KMS-11 (cell line): ENCODE data around the gene PARVA.

Experiments
- H2AFZ ChIP-seq: fragments of 200-600 bp; sonication (generic); 2 replicates; pipeline ENCODE4 v1.6.1; 2016; ENCODE audit warnings: antibody characterized with exemption, mixed run types, low read depth
- H3K27ac ChIP-seq: fragments of 200-600 bp; sonication (generic); 2 replicates; pipeline ENCODE4 v1.6.1; 2016; ENCODE audit warnings: mild to moderate bottlenecking, mixed run types
- H3K27me3 ChIP-seq: fragments of 200-600 bp; sonication (generic); 2 replicates; pipeline ENCODE4 v1.6.1; 2017; ENCODE audit warnings: mild to moderate bottlenecking, low read depth, mixed run types, moderate library complexity; ENCODE audit not compliant: insufficient read depth
- H3K36me3 ChIP-seq: fragments of 200-600 bp; sonication (generic); 2 replicates; pipeline ENCODE4 v1.6.1; 2017; ENCODE audit warnings: mild to moderate bottlenecking, mixed run types; ENCODE audit not compliant: insufficient read depth
- H3K4me1 ChIP-seq: fragments of 200-600 bp; sonication (generic); 2 replicates; pipeline ENCODE4 v1.6.1; 2016; ENCODE audit warnings: mild to moderate bottlenecking, low read depth, mixed run types; ENCODE audit not compliant: poor library complexity, severe bottlenecking
- H3K4me2 ChIP-seq: fragments of 200-600 bp; sonication (generic); 2 replicates; pipeline ENCODE4 v1.7.0; 2016; ENCODE audit warnings: mild to moderate bottlenecking, mixed run types
- H3K4me3 ChIP-seq: fragments of 200-600 bp; sonication (generic); IDR thresholded peaks from 2 replicates; pipeline ENCODE4 v1.6.1; 2017; ENCODE audit warnings: low read depth, low read length, mixed read lengths; ENCODE audit not compliant: insufficient read depth
- H3K79me2 ChIP-seq: fragments of 200-600 bp; sonication (generic); 2 replicates; pipeline ENCODE4 v1.6.1; 2016; ENCODE audit warnings: low read depth, mixed run types; ENCODE audit not compliant: insufficient read depth
- H3K9ac ChIP-seq: fragments of 200-600 bp; sonication (generic); 2 replicates; pipeline ENCODE4 v1.6.1; 2016; ENCODE audit warnings: mild to moderate bottlenecking, mixed run types
- H4K20me1 ChIP-seq: fragments of 200-600 bp; sonication (generic); 2 replicates; pipeline ENCODE4 v1.6.1; 2016; ENCODE audit warnings: mild to moderate bottlenecking, mixed run types; ENCODE audit not compliant: insufficient read depth
- TF ChIP-seq, protein P1 (sequence below): fragments of 200-600 bp; sonication (generic); conservative IDR thresholded peaks from 2 replicates; pipeline ENCODE4 v1.6.1; 2017; ENCODE audit warnings: low read depth, mild to moderate bottlenecking, antibody characterized with exemption, low read length, moderate library complexity, mixed read lengths

Gene PARVA

DNA sequence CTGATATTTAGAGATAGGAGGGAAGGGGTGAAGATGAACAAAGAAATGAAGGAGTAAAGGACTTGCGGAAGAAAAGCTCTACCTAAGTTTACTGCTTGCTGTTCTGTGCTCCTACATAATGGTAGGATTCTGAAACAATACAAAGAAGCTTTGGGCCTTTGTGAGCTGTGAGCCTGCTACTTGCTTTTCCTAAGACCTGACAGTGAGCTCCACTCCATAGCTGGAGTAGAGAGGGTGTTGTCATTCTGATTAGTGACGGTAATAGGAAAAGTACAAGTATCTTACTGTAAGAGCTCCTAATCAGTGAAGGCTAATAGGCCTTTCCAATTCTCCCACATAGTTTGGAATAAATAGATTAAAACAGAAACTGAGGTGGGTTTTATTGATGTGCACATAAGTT, 75.9 kb downstream of the PARVA start:
- Histone ChIP-seq H3K27ac (no peak overlapping the region), H3K36me3 (no peaks in the 10 kb centered on the region), H3K9ac (no peak overlapping the region), H3K4me3 (no peak overlapping the region), H4K20me1 (no peaks in the 10 kb centered on the region), H2AFZ (no peak overlapping the region), H3K79me2 (no peaks in the 10 kb centered on the region), H3K4me1 (no peaks in the 10 kb centered on the region), H3K27me3 (no peaks in the 10 kb centered on the region), H3K4me2 (no peak overlapping the region)
- TF ChIP-seq, protein P1, sequence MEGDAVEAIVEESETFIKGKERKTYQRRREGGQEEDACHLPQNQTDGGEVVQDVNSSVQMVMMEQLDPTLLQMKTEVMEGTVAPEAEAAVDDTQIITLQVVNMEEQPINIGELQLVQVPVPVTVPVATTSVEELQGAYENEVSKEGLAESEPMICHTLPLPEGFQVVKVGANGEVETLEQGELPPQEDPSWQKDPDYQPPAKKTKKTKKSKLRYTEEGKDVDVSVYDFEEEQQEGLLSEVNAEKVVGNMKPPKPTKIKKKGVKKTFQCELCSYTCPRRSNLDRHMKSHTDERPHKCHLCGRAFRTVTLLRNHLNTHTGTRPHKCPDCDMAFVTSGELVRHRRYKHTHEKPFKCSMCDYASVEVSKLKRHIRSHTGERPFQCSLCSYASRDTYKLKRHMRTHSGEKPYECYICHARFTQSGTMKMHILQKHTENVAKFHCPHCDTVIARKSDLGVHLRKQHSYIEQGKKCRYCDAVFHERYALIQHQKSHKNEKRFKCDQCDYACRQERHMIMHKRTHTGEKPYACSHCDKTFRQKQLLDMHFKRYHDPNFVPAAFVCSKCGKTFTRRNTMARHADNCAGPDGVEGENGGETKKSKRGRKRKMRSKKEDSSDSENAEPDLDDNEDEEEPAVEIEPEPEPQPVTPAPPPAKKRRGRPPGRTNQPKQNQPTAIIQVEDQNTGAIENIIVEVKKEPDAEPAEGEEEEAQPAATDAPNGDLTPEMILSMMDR: no peak

- Histone ChIP-seq H3K4me1 (no peaks in the 10 kb centered on the region), H3K27ac (no peak overlapping the region), H3K79me2 (no peaks in the 10 kb centered on the region), H3K4me2 (no peak overlapping the region), H3K4me3 (no peak overlapping the region), H3K9ac (no peak overlapping the region), H3K36me3 (no peaks in the 10 kb centered on the region), H3K27me3 (no peaks in the 10 kb centered on the region), H2AFZ (no peak overlapping the region), H4K20me1 (no peaks in the 10 kb centered on the region)
- TF ChIP-seq, protein P1: no peak
Measured at GRCh38 chr11:12454782-12455181, 77.4 kb downstream of the PARVA start.

DNA sequence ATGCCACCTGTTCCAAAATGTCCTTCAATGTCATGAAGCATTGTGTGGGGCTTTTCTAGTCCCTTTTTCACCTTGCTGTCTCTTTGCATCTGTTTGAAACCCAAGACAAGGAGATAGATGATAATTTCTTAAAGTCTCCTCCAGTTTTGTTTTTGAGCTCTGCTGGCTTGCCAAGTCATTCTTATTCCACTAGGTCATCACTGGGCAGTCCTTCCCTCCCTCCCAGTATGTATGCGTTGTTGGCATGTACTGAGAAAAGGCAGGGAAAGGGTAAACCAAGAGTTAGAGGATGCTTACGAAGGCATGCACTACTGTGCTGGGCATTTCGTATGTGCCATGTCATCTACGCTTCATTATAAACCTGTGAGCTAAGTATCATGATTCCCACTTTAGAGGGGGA, 78.6 kb downstream of the PARVA start:
- Histone ChIP-seq H3K27me3 (no peaks in the 10 kb centered on the region), H3K4me1 (no peaks in the 10 kb centered on the region), H4K20me1 (no peaks in the 10 kb centered on the region), H3K27ac (no peak overlapping the region), H3K9ac (no peak overlapping the region), H3K4me2 (no peak overlapping the region), H2AFZ (no peak overlapping the region), H3K79me2 (no peaks in the 10 kb centered on the region), H3K36me3 (no peaks in the 10 kb centered on the region), H3K4me3 (no peak overlapping the region)
- TF ChIP-seq, protein P1: no peak

DNA sequence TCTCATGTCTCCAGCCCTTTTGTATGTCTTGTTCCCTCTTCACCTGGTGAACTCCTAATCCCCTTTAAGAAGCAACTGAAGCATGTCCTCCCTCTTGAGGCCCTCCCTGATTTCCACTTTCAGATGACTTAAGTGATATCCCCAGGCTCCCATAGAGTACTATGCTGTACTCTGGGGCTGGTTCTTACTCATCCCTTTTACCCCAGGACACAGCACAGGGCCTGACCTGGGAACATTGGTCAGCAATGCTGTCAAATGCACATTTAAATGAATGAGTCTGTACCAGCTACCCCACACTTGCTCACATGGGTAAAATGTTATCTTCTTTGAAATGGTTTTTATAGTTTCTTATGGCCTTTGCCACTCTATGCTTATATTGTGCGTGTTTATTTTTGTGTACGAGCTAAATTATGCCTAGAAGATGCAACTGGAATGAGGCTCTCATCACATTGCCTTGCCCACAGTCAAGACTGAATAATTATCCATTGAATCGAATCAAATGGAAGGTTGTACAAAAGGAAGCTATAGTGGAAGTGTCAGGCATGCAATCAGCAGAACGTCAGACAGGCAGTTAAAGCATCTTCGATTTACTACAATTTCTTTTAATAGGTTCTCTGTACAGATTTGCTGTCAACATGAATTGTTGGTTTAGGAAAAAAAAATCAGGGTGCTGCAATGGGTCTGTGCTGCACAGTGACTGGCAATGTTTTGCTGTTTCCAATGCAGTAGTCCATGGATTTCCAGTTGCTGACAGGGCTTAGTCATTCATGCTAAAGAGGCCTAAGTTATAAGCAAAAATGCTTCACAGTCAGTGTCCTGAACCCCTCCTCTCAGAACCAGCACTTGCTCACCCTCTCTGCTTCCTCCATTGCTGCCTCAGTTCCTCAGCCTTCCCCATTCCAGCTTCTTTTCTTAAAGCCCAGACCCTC, 79.5 kb downstream of the PARVA start:
- no peak overlapping the region for H3K9ac ChIP-seq
- H2AFZ ChIP-seq: no peak overlapping the region
- H3K79me2 ChIP-seq: no peaks in the 10 kb centered on the region
- no peak overlapping the region for H3K4me2 ChIP-seq
- H3K27me3 ChIP-seq: no peaks in the 10 kb centered on the region
- no peaks in the 10 kb centered on the region for H3K36me3 ChIP-seq
- no peak overlapping the region for H3K4me3 ChIP-seq
- no peaks in the 10 kb centered on the region for H3K4me1 ChIP-seq
- TF ChIP-seq, protein P1: no peak
- no peak overlapping the region for H3K27ac ChIP-seq
- H4K20me1 ChIP-seq: no peaks in the 10 kb centered on the region
